NOMO-1 (cell line): ENCODE measurements around the gene EVL.
A peak's percentile ranks its signal among the peaks of the same experiment; 100 is the strongest.

Source experiments
- DNase-seq, 2 experiments: peaks; one replicate each; lab custom pipeline; 2025; ENCODE audit not compliant: unreplicated experiment in 2 of 2; lab: John Stamatoyannopoulos, UW

The EVL gene

DNA sequence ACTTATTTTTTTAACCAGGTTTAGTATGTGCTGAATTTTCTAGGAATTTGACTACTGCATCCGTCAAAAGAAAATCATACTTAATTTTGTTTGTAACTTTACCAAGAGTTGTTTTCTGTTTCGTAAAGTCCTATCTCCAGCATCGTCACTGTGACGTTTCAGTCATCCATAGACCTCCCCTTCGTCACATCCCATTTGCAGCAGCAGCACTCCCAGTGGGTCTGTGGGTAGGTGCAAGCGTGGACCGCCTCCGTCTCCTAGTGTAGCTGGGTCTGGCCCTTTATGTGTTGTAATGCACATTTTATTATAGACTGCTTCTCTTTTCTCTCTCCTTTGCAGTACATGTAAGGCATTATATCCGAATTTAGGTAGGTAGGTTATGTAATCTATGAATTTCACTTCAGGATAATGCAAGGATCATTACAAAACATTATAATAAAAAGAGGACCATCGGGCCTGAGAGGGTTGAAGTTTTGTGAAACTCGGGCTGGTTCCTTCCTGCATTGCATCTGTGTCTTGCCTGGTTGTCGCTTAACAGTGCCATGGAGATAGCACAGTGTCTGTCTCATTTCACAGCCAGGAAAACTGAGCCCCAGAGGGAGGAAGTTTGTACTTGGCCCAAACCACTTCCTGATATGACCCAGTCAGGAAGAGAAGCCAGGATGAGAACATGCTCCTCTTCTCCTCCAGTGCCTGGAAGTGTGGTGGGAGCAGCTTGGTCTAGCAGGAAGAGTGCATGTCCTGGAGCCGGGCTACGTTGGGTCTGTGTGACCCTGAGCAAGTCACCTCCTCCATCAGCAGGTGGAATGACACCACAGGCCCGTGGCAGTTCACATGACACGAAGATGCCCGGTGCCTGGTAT, 41.3 kb downstream of the EVL start:
- peak; percentile 48 to 67 for DNase-seq

DNA sequence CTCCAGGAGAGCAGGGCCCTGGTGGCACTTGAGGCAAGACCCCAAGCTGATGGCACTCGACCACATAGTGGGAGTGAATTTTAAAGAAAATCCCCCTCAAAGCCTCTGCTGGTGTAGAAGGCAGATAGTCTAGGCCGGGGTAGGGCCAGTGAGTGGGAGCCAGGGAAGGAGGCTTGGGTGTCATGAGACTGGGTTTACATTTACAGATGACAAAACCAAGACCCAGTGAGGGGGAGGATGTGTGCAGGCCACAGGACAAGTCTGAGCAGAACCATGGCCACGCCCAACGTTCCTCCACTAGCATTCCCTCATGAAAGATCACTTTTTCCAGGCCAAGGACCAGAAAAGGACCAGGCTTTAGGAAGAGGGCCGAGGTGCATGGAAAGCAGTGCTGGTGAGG, 42.0 kb downstream of the EVL start:
- no peak for DNase-seq

DNA sequence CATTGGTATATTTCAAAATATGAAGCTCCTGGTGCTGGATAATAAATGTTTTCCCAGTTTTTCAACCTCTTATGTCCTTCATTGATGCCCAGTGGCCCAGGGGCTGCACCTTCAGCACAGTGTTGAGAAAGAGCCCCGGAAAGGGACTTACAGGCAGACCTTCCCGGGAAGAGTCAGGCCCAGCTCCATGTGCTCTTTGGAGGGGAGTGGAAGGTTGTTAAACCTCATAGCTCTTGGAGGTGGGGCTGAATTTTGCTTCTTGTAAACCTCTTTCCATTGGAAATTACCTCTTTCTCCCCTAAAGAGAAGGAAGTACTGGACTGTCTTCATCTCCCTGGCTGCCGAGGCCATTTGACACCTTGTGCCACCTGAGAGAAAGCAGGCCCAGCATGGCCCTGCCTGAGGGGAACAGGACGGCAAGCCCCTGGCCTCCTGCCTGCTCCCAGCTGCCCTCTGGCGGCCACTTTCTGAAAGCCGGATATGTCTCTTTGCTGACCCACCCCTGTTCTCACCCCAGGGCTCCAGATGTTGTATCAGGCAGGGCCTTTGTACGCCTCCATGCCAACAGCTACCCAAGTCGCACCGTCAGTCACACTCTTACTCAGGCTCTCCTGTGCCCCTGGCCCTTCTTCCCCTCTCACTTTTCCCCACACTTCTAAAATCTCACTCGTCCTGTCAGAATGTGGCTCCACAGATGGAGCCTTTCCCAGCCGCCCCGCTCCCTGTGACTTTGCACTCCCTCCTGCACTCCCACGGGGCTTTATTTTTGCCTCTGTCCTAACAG, 43.0 kb downstream of the EVL start:
- DNase-seq: peak; percentile 43 to 60

DNA sequence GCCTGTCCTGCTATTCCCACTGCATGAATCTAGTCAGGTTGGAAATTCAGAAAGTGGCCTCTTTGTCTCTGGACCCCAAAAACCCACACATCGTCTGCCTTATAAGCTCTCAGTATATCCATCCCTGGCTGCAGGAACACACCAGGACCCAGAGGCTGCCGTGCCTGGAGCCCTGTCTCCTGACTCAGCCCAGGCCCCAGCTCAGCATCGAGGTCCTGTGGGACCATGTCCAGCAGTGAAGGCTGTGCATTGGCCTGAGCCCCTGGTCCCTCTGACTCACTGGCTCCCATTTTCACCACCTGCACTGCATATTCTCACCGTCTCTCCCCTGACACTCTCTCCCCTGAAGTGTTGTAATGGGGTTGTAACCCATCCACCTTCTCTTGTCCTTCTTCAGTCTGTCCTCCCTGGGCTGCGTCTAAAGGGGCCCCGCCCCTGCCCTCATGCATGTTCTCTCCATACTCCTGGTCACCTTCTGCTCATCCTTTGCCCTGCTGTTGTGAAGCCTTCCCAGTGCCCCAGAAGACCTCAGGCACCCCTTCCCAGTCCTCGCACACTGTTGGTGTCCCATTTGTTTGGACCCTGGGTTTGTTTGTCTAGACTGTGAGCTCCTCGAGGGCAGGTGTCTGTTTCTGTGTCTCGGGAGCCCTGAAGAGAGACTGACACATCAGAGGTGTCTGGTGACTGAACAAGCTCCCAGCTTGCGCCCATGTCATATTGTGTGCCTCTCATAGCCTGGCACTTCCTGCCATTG, 43.8 kb downstream of the EVL start:
- DNase-seq: no peak

DNA sequence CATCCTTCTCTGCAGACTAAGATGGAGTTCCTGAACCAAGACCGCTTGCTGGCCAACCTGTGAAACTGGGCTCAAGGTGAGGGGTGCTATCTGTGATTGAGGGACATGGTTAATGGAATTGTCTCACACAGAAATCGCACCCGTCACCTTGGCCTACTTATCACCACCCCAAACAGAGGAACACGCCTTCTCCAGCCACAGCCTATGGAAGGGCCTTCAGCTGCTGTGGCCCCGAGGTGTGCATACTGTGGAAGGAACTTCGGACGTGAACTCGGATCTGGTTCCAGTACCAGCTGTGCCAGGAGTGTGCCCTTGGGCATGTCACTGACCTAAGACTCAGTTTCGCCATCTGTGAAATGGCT, 44.4 kb downstream of the EVL start:
- no peak for DNase-seq

DNA sequence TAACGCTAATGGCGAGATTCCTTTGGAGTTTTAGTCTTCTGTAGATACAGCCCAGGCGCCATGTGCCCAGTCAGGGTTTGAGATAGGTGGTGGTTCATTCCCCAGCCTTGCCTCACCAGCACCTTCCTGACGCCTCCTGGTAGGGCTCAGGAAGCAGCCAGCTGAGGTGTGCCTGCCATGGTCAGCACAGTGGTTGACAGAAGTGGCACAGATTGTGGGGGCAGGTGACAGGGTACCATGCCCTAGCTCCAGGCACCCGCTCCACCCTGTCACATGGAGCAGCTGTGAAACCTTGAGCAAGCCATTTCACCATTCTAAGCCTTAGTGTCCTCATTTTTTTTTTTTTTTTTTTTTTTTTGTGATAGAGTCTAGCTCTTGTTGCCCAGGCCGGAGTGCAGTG, 45.6 kb downstream of the EVL start:
- DNase-seq: no peak

DNA sequence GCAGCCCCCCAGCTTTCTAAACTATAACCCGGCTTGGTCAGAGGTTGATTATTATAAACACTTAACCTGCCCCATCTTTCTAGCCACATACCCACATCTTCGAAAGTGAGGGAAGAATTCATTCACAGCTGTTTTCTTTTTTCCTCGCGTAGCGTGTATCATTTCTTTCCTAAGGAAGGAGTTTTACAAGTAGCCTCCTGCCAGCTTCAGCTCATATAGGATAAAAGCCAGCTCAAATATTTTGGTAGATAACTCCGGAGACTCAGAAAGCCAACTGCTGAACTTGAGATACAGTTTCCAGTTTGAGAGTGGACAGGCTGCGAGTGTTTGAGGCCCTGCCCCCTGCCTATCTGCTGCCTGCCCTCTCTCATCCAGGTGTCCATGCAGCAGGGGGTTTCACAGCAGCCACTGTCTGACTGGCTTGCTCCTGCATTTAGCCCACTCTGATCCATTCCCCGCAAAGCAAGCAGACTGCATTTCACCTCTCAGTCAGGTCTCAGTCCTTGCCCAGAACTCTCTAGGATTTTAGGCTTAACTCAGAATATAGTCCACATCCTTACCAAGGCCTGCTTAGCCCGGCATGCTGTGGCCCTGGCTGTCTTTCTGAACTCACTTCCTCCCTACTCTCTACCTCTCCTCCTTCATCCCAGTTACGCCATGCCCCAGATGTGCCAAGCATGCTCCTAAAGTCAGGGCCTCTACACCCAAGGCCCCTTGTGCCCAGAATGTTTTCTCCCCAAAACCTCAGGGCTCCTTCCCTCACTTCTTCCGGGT, 46.9 kb downstream of the EVL start:
- DNase-seq: no peak

DNA sequence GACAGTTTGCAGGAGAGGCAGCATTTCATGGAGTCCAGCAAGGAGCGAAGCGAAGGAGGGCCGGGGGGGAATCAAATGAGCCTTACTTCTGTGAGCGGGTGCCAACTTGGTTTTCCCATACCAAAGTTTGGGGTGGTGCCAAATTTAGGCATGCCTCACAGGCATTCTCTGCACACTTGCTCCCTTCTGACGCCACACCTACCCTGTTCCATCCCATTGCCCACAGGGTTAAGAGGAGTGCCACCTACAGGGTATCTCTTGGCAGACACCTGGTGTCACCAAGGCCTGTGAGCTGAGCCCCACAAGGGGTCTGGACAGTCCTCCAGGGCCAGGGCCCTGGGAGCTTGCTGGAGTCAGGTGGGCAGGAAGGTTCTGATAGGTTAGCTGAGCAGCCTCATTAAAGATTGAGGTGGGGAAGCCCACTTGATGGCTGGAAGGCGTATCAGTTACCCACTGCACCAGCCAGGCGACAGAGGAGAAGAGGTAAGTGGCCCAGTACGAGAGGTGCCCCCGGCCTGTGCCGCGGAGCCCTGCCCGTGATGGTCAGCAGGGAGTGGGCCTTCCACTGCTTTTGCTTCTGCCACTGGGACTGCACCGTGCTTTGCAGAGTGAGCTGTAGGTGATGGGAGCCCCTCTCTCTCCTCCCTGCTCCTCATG, 49.0 kb downstream of the EVL start:
- DNase-seq: no peak

DNA sequence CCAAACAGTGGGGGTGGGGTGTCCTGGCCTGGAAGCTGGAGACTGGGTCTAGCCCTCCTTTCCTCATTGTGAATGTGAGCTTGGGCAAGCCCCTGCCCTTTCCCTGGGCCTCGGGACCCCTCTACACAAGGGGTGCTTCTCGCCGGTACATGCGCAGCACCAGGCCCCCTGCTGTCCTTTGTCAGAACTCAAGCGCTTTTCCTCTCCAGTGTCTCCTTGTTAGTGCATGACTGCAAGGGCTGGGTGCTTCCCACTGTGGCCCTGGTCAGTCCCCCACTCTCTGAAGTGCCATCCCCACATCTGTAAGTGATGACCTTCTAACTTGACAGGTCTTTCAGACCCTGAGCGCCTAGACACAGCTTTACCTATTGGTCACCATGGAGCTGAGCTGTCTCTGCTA, 50.0 kb downstream of the EVL start:
- DNase-seq: no peak

DNA sequence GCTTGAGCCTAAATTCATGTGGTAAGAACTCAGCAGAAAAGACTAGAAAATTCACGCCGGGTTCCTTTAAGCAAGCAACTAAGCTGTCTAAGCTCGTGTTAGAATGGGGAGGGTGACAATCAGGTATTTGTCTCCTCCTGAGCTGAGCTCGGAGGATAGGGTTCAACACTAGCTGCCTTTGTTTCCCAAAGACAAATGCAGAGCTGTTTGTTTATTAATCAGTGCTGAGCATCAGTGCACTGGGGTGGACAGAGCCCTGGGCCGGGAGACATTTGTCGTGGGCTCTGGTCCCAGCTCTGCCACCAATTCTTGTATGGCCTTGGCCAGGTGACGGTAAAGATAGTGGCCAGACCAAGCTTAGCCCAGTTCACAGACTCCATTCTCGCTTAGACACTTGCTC, 50.5 kb downstream of the EVL start:
- no peak for DNase-seq

DNA sequence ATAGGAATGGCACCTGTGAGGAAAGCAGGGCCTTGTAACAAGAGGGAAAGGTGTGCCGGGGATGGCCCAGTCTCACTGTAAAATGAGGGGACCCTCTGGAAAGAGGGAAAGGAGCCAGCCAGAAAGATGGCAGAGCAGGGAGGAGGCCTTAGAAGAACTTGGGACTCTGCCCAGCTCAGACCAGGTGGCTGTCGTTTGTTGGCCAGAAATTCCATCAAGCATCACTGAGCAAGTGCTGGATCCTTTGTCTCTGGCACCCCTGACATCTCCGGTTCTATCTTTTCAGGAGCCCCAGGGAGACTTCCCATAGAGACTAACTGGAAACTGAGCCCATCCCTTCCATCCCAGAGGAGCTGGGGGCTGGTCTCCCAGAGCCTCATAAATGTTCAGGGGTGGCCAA, 50.9 kb downstream of the EVL start:
- DNase-seq: no peak

DNA sequence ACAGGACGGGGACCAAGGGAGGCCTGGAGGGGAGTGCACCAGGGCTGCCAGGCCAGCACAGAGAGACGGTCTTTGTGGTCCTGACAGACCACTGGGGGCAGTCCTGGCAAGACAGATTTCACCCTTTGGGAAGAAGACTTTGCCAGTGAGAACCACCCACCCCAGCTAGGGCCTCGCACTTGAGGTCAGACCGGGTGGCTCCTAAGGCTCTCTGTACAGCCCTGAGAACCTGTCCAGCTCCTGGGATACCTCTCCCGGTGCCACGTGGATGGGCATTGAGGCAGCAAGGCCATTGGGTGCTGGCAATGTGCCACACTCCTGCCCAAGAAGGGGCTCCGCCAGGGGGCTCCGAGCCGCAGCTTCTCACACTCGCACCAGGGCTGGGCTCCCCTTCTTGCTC, 51.8 kb downstream of the EVL start:
- no peak for DNase-seq

DNA sequence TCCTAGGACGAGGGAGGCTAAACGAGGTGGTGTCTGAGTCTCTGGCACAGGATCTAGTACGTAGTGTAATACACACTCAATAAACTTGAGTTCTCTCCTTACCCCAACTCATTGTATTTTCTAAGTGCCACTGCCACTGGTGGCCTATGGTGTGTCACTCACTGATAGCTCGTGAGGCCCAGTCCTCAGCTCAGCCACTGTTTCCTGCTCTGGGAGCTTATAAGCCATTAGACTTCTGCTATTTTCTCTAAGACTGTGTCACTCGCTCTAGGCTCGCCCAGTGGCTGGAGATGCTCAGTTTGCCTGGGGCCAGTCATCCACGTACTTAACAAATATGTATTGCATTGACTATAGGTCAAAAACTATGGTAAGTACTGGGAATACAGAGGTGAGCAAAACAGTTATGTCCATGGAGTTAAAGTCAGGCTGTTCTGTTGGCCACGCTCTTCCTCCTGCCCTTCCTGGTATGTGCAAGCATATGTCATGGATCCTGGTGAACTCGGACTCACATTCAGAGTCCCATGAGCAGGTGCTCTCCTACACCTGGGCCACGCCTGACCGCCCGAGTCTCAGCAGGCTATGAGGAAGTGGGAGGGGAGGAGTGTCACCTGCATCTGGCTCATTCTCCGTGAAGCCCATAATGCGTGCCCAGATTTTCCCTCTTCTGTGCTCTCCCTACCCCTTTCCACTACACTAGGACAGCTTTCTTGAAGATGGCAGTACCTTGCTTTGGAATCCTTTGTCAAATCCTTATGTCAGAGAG, 52.6 kb downstream of the EVL start:
- no peak for DNase-seq

DNA sequence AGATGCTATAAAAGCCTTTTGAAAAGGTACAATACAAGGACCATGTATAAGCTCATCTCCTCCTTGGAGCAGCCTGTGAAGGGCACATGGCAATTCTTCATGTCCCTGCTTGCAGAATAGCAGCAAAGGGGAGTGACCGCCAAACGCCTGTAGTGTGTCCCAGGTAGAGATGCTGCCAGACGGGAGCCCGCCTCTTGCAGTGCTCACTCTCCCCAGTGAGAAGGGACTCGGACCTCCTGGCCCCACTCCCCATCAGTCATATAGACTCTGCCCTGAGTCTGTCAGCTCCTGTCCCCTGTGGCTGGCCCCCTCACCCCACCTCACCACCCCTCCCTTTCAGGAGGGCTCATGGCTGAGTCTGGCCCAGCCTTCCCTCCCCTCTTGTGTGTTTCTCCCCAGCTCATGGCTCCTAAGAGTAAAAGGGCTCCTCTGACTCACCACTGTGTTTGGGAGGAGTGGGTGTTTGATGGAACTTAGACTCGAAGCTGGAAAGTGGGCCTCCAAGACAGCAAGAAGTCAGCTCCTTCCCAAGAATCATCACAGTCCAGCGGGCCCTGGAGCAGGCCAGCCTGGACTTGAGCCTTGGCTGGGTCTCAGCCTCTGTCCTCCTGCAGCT, 53.3 kb downstream of the EVL start:
- DNase-seq: no peak

DNA sequence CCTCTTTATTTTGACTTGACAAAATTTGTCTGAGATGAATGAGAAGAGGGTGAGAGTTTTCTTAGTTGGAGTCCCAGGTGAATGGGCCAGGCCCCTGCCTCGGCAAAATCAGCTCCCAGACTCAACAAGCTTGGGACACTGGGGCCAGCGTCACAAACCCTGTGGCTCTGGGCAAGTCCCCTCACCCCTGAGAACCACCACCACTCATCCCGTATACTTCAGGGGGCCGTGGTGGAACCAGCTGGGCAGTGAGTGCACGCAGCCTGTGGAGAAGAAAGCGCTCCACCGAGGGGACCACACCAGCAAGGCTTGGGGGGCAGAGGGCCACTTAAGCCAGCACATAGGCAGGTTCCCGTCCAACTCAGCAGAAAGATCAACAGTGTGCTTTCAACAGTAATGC, 54.0 kb downstream of the EVL start:
- no peak for DNase-seq

DNA sequence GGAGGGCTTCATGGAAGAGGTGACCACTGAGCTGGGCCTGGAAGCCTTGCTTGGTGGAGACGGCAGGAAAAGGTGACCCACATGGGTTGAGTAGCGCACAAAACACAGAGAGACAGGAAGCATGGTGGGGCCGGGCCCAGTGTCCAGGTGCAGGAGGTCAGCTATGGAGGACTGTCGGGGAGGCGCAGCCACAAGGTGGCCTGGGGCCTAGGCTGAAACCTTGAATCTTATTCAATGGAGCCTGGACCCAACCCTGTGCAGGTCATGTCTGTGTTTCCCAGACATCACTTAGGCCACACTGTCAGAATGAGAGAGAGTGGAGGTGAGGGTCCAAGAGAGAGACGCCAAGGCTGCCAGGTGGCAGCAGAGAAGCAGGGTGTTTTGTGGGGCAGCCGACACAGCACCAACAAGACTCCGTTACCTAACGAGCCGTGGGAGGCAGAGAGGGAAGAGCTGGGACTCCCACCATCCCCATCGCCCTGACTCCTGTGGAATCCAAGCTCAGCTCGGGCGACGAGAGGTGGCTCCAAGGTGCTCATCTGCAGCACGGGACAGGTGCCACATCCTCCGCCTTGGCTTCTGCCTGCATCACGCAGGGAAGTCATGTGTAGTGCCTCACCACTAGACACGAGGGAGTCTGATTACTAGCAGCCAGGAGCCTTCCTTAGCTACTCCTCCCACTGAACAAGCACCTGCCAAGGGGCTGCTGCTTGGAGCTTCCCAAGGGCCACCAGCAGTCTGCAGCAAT, 55.5 kb downstream of the EVL start:
- DNase-seq: no peak

DNA sequence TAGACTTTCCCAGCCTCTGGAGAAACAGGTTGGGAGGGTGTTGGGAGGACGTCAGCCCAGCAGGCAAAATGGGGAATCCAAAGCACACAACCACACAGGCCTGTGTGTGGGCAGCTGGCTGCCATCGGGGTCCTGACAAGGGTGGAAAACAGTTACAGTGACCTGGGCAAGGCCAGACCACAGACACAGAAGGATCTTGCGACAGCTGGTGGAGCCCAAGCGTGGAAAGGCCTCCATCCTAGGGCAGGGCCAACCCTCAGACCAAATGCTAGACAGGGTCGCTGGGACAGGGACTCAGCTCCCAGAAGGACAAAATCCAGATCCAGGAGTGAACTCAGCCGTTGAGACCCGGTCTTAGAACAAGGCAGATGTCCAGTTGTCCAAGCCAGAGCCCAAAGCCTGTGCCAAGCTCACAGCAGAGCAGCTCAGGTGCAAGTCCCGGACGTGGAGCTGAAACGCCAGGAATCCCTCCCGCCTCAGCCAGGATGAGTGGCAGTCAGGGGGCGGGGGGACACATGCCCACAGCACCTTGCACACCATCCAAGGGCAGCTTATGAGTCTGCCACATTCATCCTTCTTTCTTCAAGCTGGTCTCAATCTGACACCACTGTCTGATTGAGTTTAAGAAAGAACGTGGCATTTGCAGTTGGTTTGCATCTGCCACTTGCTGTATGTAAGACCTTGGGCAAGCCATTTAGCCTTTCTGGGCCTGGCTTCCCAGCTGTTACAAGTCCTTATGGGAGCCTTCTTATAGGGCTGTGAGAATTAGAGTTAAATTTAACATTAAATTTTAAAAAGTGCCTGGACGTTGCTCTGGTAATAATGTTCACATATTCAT, 56.6 kb downstream of the EVL start:
- DNase-seq: no peak
